PC-3 (cell line): Measurements from ENCODE around the gene ZSCAN2.

Experiments
- CTCF ChIP-seq: fragments of 300-600 bp; sonication (generic); conservative IDR thresholded peaks from 2 replicates; pipeline ENCODE4 v1.5.1; 2017; ENCODE audit warnings: antibody characterized with exemption, low read depth, mild to moderate bottlenecking, low read length
- EZH2 ChIP-seq: fragments of 300-600 bp; sonication (generic); IDR thresholded peaks from one replicate; pipeline ENCODE4 v1.6.1; 2017; ENCODE audit warnings: antibody characterized with exemption, mild to moderate bottlenecking, low read length; ENCODE audit not compliant: unreplicated experiment
- EZH2phosphoT487 ChIP-seq: fragments of 300-600 bp; sonication (generic); IDR thresholded peaks from 2 replicates; pipeline ENCODE4 v1.6.1; 2018; ENCODE audit warnings: mild to moderate bottlenecking, antibody characterized with exemption, low read length, borderline replicate concordance

GRCh38 chr15:84647726-84648125 is 46.9 kb downstream of the ZSCAN2 start:
- no peak for TF ChIP-seq EZH2
- TF ChIP-seq CTCF, result no peak
- TF ChIP-seq EZH2phosphoT487, result no peak
